WTC11 (cell line): ENCODE measurements around the gene FLT1.

Experiments used
- CTCF ChIP-seq: fragments of 200-600 bp; IDR thresholded peaks from 2 replicates; pipeline ENCODE4 v1.8.0; 2022; ENCODE audit warnings: antibody characterized with exemption
- RORB ChIP-seq: fragments of 250-450 bp; sonication (Bioruptor Pico); IDR thresholded peaks from 2 replicates; pipeline ENCODE4 v1.9.0; 2021; ENCODE audit warnings: mild to moderate bottlenecking
- ZNF396 ChIP-seq: fragments of 250-450 bp; sonication (Bioruptor Pico); IDR thresholded peaks from 2 replicates; pipeline ENCODE4 v1.8.0; 2021; ENCODE audit warnings: mild to moderate bottlenecking, moderate library complexity, borderline replicate concordance

- TF ChIP-seq CTCF (no peak), ZNF396 (CRISPR knock-in tag) (no peak), RORB (CRISPR knock-in tag) (no peak)
These were observed 735 bp upstream of the FLT1 start for GRCh38 chr13:28495538-28496187.
